GM12878 (cell line): Measurements from ENCODE around the gene SNAP47.

Experiments
- BRCA1 ChIP-seq: IDR thresholded peaks from 2 replicates; pipeline ENCODE4 v1.6.1; 2011; ENCODE audit warnings: low read depth, low read length, improper control_type of control experiment
- CTCF ChIP-seq, 3 experiments: IDR thresholded peaks in 2 of 3; conservative IDR thresholded peaks in 1 of 3; 2 replicates each; pipeline ENCODE4 v1.5.1; 2011; ENCODE audit warnings: low read depth in 3 of 3, low read length in 3 of 3, mild to moderate bottlenecking in 3 of 3, control low read depth in 2 of 3, moderate library complexity in 2 of 3, inconsistent platforms in 1 of 3, mixed read lengths in 1 of 3; ENCODE audit not compliant: control insufficient read depth in 2 of 3, insufficient read depth in 1 of 3; ENCODE audit errors: extremely low read depth in 1 of 3
- EZH2 ChIP-seq: IDR thresholded peaks from 2 replicates; pipeline ENCODE4 v1.6.1; 2012; ENCODE audit warnings: low read depth, mild to moderate bottlenecking, control low read depth, inconsistent platforms, low read length, borderline replicate concordance; ENCODE audit not compliant: control insufficient read depth
- JUND ChIP-seq: IDR thresholded peaks from 2 replicates; pipeline ENCODE4 v1.6.1; 2012; ENCODE audit warnings: low read depth, mild to moderate bottlenecking, low read length, improper control_type of control experiment, moderate library complexity
- MEF2A ChIP-seq: IDR thresholded peaks from 2 replicates; pipeline ENCODE4 v1.6.1; 2011; ENCODE audit warnings: low read depth, mild to moderate bottlenecking, low read length, moderate library complexity; ENCODE audit not compliant: insufficient read depth
- PBX3 ChIP-seq: IDR thresholded peaks from 2 replicates; pipeline ENCODE4 v1.6.1; 2011; ENCODE audit warnings: mild to moderate bottlenecking, low read depth, low read length, moderate library complexity; ENCODE audit not compliant: insufficient replicate concordance
- POLR2AphosphoS5 ChIP-seq: IDR thresholded peaks from 2 replicates; pipeline ENCODE4 v1.6.1; 2011; ENCODE audit warnings: mild to moderate bottlenecking, low read length, inconsistent platforms
- RCOR1 ChIP-seq: conservative IDR thresholded peaks from 2 replicates; pipeline ENCODE4 v1.6.1; 2012; ENCODE audit warnings: low read depth, low read length, improper control_type of control experiment

- TF ChIP-seq POLR2AphosphoS5 (no peak; the same call in 1 of the 2 replicates), RCOR1 (no peak), CTCF (IDR thresholded peaks at IDR 0.05 in 2 of 3, conservative IDR thresholded peaks at IDR 0.05 in 1 of 3; ENCODE audit: control insufficient read depth in 2 of 3, extremely low read depth in 1 of 3, insufficient read depth in 1 of 3, low read depth in 3 of 3, low read length in 3 of 3) (no peak), MEF2A (no peak), EZH2 (no peak), PBX3 (no peak), BRCA1 (no peak), JUND (no peak)
These were observed 52.5 kb downstream of the SNAP47 start for GRCh38 chr1:227787513-227788270.
